Aortic smooth muscle cell (primary cell): ENCODE data around the gene TOMM40. TPM values are rescaled to one million over a fixed set of nuclear protein-coding genes. Genes with fewer than 3 reads are reported as not detected.

Experiments
- total RNA-seq: library from RNA; depleted of rRNA; stranded (reverse); fragments of >200 nt; gene quantifications from 2 replicates; pipeline ENCODE4 v1.2.3, GENCODE V29; 2014

The TOMM40 gene
- total RNA-seq = 24.0 and 42.1 TPM in 2 replicates

GRCh38 chr19:44891016-44891882, at the start of gene TOMM40:
TSS of gene TOMM40 (plus strand) at chr19:44891254. CDS start at chr19:44891416, 162 bp downstream.

GRCh38 chr19:44845612-44846454, 45.2 kb upstream of the TOMM40 start, which contains the start of gene NECTIN2:
TSS of gene NECTIN2 (plus strand) at chr19:44846297. CDS start at chr19:44846526, 229 bp downstream.

GRCh38 chr19:44905437-44906160, 14.5 kb downstream of the TOMM40 start, which contains the start of gene APOE:
TSS of gene APOE (plus strand) at chr19:44905796. CDS start at chr19:44906625, 829 bp downstream.

GRCh38 chr19:44914433-44915206, 23.6 kb downstream of the TOMM40 start, which contains the start of gene APOC1:
TSS of gene APOC1 (plus strand) at chr19:44914608. CDS start at chr19:44914892, 284 bp downstream.

GRCh38 chr19:44942067-44942571, 51.1 kb downstream of the TOMM40 start, which contains the start of gene APOC4:
TSS of gene APOC4 (plus strand) at chr19:44942237. CDS start at chr19:44942278, 41 bp downstream.

Other genes with a start within 250 kb of the TOMM40 start
- gene PVR, start 247.3 kb upstream of the TOMM40 start, total RNA-seq = 56.8 and 71.4 TPM in 2 replicates
- gene CEACAM19, start 219.8 kb upstream of the TOMM40 start, total RNA-seq = 1.8 and 4.9 TPM in 2 replicates
- gene CEACAM16, start 192.1 kb upstream of the TOMM40 start, total RNA-seq = not detected in 2 replicates
- 8.2 and 11.6 TPM in 2 replicates for gene BCL3, start 142.5 kb upstream of the TOMM40 start, total RNA-seq
- gene CBLC, start 113.4 kb upstream of the TOMM40 start, total RNA-seq = not detected in 2 replicates
- gene BCAM, start 82.2 kb upstream of the TOMM40 start, total RNA-seq = 7.3 and 30.0 TPM in 2 replicates
- 51.3 and 58.1 TPM in 2 replicates for gene NECTIN2, start 45.0 kb upstream of the TOMM40 start, total RNA-seq
- 0.50 and 2.2 TPM in 2 replicates for gene APOE, start 14.5 kb downstream of the TOMM40 start, total RNA-seq
- gene APOC1, start 23.4 kb downstream of the TOMM40 start, total RNA-seq = 0.56 and 0.79 TPM in 2 replicates
- not detected in 2 replicates for gene APOC4, start 51.0 kb downstream of the TOMM40 start, total RNA-seq
- not detected in 2 replicates for gene APOC2, start 54.8 kb downstream of the TOMM40 start, total RNA-seq
- gene CLPTM1, start 64.1 kb downstream of the TOMM40 start, total RNA-seq = 37.8 and 38.0 TPM in 2 replicates
- gene RELB, start 110.2 kb downstream of the TOMM40 start, total RNA-seq = 3.3 and 3.5 TPM in 2 replicates
- 11.5 and 12.9 TPM in 2 replicates for gene CLASRP, start 147.8 kb downstream of the TOMM40 start, total RNA-seq
- 0.25 TPM in 1 of 2 replicates, not detected in the other for gene ZNF296, start 185.2 kb downstream of the TOMM40 start, total RNA-seq
- gene GEMIN7, start 188.0 kb downstream of the TOMM40 start, total RNA-seq = 9.5 and 11.6 TPM in 2 replicates
- gene PPP1R37, start 201.9 kb downstream of the TOMM40 start, total RNA-seq = 19.6 and 20.3 TPM in 2 replicates